ENCODE data around the gene GPC3. TPM values are rescaled to one million over a fixed set of nuclear protein-coding genes. Genes with fewer than 3 reads are reported as not detected.
"Not testable (repeated sequence)": the region's sequence is repeated elsewhere in the genome, so short reads cannot be mapped to it uniquely, and the experiment has no call there.

GPC3 gene
- total and polyA plus RNA-seq, 4 donors = 70.5 to 109 (median 76.3) TPM

DNA sequence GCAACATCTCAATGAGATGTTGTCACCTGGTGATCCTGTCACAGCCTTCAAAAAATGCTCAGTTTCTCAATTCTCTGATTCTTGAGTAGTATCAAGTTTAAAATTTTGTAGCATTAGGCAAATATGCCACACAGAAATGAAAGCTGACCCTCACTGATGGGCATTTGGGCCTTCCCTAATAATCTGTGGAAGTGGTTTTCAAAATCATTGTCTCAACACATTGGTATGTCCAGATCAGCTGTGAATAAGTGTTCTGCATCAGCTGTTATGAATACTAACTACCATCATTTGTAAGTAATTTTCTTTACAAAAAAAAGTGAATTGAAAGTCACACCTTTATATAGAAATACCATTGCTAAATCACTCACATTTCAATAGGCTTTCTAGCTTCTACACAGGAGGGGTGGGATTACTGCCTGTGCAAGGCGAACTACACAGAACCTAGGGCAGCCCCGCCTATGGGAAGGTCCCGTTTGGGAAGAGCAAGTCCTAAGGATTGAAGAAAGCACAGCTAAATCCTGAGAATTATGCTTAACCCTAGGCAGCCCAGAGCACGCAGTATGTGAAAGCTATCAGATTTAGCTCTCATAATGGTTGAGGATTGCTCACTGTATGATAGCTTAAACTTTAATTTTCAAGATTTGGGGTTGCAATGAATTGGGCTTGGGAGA is 73.4 kb downstream of the GPC3 start:
- Histone ChIP-seq H3K4me3 (ENCODE audit: low read depth, low read length) (no peak overlapping the region), H3K36me3 (ENCODE audit: control insufficient read depth, insufficient read depth, low read length) (no peaks in the 10 kb centered on the region), H3K27ac (ENCODE audit: low read depth, low read length) (no peak overlapping the region), H3K27me3 (ENCODE audit: control insufficient read depth, insufficient read depth, low read length) (no peaks in the 10 kb centered on the region), H3K9me3 (ENCODE audit: control insufficient read depth, insufficient read depth, low read length) (no peaks in the 10 kb centered on the region), H3K4me1 (ENCODE audit: control insufficient read depth, insufficient read depth, low read length) (no peaks in the 10 kb centered on the region)
- DNase-seq (ENCODE audit: low read depth in 4 of 6, low spot score in 6 of 6) = no peak
- WGBS (ENCODE audit: insufficient coverage) = 47% methylated on average over 4 of the region's 4 CpGs

DNA sequence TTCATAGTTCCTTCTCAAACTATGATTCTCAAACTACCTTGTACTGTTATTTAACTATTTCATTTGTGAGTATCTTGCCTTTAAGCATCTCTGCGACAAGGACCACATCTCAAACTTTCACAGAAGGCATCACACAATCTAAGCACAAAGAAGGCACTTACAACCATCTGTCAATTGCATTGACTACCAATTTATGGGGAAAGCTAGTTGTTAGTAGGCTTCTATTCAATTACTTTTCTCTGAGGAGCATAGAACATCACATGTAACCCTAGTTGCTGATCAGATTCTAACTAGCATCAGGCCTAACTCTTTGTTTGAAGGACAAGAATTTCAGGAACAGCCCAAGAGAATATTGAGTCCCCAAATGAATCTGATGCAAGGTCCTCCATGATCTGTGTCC is 74.9 kb downstream of the GPC3 start:
- no peak overlapping the region for H3K4me3 ChIP-seq (ENCODE audit: low read depth, low read length)
- no peaks in the 10 kb centered on the region for H3K4me1 ChIP-seq (ENCODE audit: control insufficient read depth, insufficient read depth, low read length)
- H3K27me3 ChIP-seq (ENCODE audit: control insufficient read depth, insufficient read depth, low read length) = no peaks in the 10 kb centered on the region
- no peaks in the 10 kb centered on the region for H3K36me3 ChIP-seq (ENCODE audit: control insufficient read depth, insufficient read depth, low read length)
- no peak overlapping the region for H3K27ac ChIP-seq (ENCODE audit: low read depth, low read length)
- DNase-seq (ENCODE audit: low read depth in 4 of 6, low spot score in 6 of 6) = no peak
- no CpG with 5 or more reads among the region's 1 CpG for WGBS (ENCODE audit: insufficient coverage)
- H3K9me3 ChIP-seq (ENCODE audit: control insufficient read depth, insufficient read depth, low read length) = no peaks in the 10 kb centered on the region

DNA sequence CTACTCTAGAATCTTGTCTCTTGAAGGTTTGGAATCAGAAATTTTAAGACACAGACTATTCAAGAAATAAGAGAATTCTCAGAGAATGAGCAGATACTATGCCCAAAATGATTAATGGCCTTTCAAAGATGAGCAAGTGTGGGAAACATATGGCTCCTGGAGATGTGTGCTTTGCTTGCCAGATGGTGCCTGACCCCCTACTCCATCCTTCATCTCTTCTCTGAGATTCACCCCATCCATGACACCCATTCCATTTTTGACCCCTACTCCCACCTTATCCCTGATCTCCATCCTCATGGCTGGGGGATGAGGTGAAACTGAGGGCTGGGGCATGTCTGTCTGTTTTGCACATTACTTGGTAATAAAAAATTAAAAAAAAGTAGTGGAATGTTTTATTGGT is 75.5 kb downstream of the GPC3 start:
- H3K4me1 ChIP-seq (ENCODE audit: control insufficient read depth, insufficient read depth, low read length) = no peaks in the 10 kb centered on the region
- no peaks in the 10 kb centered on the region for H3K9me3 ChIP-seq (ENCODE audit: control insufficient read depth, insufficient read depth, low read length)
- H3K27ac ChIP-seq (ENCODE audit: low read depth, low read length) = no peak overlapping the region
- no peak overlapping the region for H3K4me3 ChIP-seq (ENCODE audit: low read depth, low read length)
- no peak for DNase-seq (ENCODE audit: low read depth in 4 of 6, low spot score in 6 of 6)
- H3K27me3 ChIP-seq (ENCODE audit: control insufficient read depth, insufficient read depth, low read length) = no peaks in the 10 kb centered on the region
- H3K36me3 ChIP-seq (ENCODE audit: control insufficient read depth, insufficient read depth, low read length) = no peaks in the 10 kb centered on the region

DNA sequence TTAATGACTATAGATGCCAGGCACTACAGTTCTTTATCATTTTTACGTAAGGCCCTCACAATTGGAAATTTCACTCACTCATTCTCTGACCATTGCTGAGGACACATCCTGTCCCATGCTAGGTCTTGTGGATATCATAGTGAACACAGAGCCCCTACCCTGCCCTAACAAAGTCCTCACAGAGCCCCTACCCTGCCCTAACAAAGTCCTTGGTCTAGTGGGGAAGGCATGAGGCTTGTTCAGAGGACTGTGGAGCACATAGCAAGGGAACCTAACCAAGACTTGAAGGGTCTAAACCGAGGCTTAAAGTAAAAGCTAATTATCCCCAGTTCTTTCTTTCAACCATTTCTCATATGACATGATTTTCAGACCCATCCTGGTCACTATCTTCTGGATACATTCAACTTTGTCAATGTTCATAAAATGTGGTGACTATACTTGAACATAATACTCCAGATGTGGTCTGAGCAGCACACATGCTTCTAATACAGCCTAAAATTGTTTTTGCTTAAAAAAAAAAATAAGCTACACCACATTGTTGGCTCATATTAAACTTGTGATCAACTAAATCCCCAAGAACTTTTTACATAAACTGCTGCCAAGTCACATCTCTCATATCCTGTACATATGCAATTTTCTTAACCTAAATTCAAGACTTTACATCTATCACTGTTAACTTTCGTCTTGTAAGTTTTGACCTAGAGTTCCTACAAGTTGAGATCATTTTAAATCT is 77.0 kb downstream of the GPC3 start:
- no peak overlapping the region for H3K27ac ChIP-seq (ENCODE audit: low read depth, low read length)
- no peaks in the 10 kb centered on the region for H3K4me1 ChIP-seq (ENCODE audit: control insufficient read depth, insufficient read depth, low read length)
- H3K4me3 ChIP-seq (ENCODE audit: low read depth, low read length) = no peak overlapping the region
- DNase-seq (ENCODE audit: low read depth in 4 of 6, low spot score in 6 of 6) = no peak
- H3K36me3 ChIP-seq (ENCODE audit: control insufficient read depth, insufficient read depth, low read length) = no peaks in the 10 kb centered on the region
- WGBS (ENCODE audit: insufficient coverage) = 83% methylated on average over 1 of the region's 3 CpGs
- H3K9me3 ChIP-seq (ENCODE audit: control insufficient read depth, insufficient read depth, low read length) = no peaks in the 10 kb centered on the region
- H3K27me3 ChIP-seq (ENCODE audit: control insufficient read depth, insufficient read depth, low read length) = no peaks in the 10 kb centered on the region

DNA sequence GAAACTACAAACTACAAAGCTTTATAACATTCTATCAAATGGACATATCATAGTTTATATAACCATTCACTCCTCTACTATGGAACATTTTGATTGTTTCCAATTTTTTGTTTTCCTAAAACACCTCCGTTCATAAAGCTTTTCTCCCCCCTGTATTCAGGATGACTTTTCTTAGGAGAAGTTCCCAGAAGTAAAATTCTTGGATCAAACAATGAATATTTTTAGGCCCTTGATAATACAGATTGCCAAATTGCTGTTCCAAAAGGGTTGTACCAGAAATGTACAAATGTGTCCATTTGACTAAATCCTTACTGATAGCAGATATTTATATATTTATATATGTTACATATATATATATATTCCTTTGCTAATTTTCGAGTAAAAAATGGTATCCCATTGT is 77.8 kb downstream of the GPC3 start:
- no peaks in the 10 kb centered on the region for H3K27me3 ChIP-seq (ENCODE audit: control insufficient read depth, insufficient read depth, low read length)

DNA sequence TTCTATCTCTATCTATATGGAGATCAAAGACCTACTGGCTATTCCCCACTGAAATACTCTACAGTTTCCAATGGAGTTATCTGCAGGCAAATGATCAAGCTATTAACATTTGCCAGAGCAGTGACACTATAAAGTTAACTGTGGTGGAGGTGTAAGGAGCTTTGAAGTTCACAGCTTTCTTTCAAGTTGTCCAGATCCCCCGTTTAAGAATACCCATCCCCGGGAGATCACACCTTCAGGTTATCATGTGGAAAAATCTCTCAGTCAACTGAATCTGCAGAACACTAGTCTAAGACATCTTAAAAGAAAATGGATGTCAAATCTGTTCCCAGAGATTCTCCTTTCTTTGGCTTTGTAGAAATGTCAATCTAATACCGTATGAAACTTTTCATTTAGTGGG is 80.1 kb downstream of the GPC3 start:
- whole genome bisulfite sequencing (ENCODE audit: insufficient coverage) = no CpG with 5 or more reads among the region's 3 CpGs
- DNase-seq (ENCODE audit: low read depth in 4 of 6, low spot score in 6 of 6) = no peak
- no peaks in the 10 kb centered on the region for H3K27me3 ChIP-seq (ENCODE audit: control insufficient read depth, insufficient read depth, low read length)

More for the DNA sequence above, 77.8 kb downstream of the GPC3 start:
- no CpG with 5 or more reads among the region's 2 CpGs for WGBS (ENCODE audit: insufficient coverage)
- Histone ChIP-seq H3K9me3 (ENCODE audit: control insufficient read depth, insufficient read depth, low read length) (no peaks in the 10 kb centered on the region), H3K4me3 (ENCODE audit: low read depth, low read length) (no peak overlapping the region), H3K36me3 (ENCODE audit: control insufficient read depth, insufficient read depth, low read length) (no peaks in the 10 kb centered on the region), H3K27ac (ENCODE audit: low read depth, low read length) (no peak overlapping the region), H3K4me1 (ENCODE audit: control insufficient read depth, insufficient read depth, low read length) (no peaks in the 10 kb centered on the region)
- no peak for DNase-seq (ENCODE audit: low read depth in 4 of 6, low spot score in 6 of 6)

DNA sequence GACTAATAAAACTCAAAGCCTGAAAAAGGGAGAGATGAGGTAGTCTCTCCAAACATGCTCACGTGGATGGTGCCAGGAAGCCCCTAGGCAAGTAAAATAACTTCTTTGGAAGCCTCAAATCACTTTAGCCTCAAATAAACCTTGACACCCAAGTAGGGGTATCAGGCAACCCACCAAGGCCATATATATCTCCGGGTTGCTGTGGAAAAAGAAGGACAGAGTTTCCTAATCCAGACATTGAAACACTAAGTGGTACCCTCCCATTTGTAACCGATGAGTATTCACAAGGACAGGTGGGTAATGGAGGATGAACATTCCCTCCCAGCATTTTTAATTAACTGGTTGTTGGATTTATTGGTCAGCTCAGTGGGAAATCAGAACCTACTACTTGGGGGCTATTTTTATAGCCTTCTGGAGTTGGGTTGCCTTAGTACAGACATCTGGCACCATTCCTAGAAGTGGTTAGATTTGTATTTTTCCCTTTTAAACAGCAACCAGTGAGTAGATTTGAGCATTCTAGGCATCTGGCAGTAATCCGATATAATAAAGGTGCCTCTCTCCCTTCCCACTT is 87.7 kb downstream of the GPC3 start:
- peak in 3 of 6 donors; percentile 8 to 71 (median 11) for DNase-seq (ENCODE audit: low read depth in 4 of 6, low spot score in 6 of 6)

More for the DNA sequence above, 80.1 kb downstream of the GPC3 start:
- Histone ChIP-seq H3K4me3 (ENCODE audit: low read depth, low read length) (no peak overlapping the region), H3K9me3 (ENCODE audit: control insufficient read depth, insufficient read depth, low read length) (no peaks in the 10 kb centered on the region), H3K36me3 (ENCODE audit: control insufficient read depth, insufficient read depth, low read length) (no peaks in the 10 kb centered on the region), H3K27ac (ENCODE audit: low read depth, low read length) (no peak overlapping the region), H3K4me1 (ENCODE audit: control insufficient read depth, insufficient read depth, low read length) (no peaks in the 10 kb centered on the region)

DNA sequence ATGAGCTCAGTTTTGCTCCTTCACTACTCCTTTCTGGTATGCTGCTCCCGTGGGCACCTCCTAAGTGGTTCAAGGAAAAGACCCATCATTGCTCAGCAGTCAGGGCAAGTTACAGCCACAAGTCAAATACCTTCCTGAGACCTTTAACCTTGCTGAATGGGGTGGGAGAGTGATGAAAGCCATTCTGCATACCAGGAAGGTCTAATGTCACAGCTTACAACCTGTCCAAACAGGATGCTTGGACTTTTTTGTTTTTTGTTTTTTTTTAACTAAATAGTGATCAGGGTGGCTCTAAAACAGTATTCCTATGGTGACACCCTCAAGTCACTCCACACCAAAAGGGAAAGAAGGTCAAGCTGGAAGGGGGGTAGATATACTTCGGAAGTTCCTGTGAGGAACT is 93.1 kb downstream of the GPC3 start:
- DNase-seq (ENCODE audit: low read depth in 4 of 6, low spot score in 6 of 6) = no peak
- Histone ChIP-seq H3K27me3 (ENCODE audit: control insufficient read depth, insufficient read depth, low read length) (no peaks in the 10 kb centered on the region), H3K27ac (ENCODE audit: low read depth, low read length) (no peak overlapping the region), H3K36me3 (ENCODE audit: control insufficient read depth, insufficient read depth, low read length) (no peaks in the 10 kb centered on the region), H3K4me1 (ENCODE audit: control insufficient read depth, insufficient read depth, low read length) (no peaks in the 10 kb centered on the region), H3K4me3 (ENCODE audit: low read depth, low read length) (no peak overlapping the region), H3K9me3 (ENCODE audit: control insufficient read depth, insufficient read depth, low read length) (no peaks in the 10 kb centered on the region)
- WGBS (ENCODE audit: insufficient coverage) = no CpG with 5 or more reads among the region's 2 CpGs

More for the DNA sequence above, 87.7 kb downstream of the GPC3 start:
- Histone ChIP-seq H3K4me3 (ENCODE audit: low read depth, low read length) (no peak overlapping the region), H3K27ac (ENCODE audit: low read depth, low read length) (no peak overlapping the region), H3K36me3 (ENCODE audit: control insufficient read depth, insufficient read depth, low read length) (no peaks in the 10 kb centered on the region), H3K27me3 (ENCODE audit: control insufficient read depth, insufficient read depth, low read length) (no peaks in the 10 kb centered on the region), H3K9me3 (ENCODE audit: control insufficient read depth, insufficient read depth, low read length) (no peaks in the 10 kb centered on the region), H3K4me1 (ENCODE audit: control insufficient read depth, insufficient read depth, low read length) (no peaks in the 10 kb centered on the region)
- WGBS (ENCODE audit: insufficient coverage) = no CpG with 5 or more reads among the region's 4 CpGs

DNA sequence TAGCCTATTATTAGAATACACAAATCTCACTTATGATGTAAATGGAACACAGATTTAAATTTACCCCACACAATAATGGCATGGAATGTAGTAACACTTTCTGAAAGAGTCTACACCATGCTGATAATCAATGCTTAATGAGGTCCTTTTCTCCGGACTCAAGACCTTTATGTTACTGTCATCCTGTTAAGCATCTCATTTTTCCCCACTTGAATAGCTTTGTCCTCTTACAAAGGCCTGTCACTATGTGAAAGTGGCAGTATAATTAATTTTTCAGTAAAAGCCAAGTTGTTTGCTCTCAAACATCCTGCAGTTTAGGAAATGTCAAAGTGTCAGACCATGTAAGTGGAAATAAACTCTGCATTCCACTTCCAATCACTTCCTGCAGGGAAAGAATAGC is 96.4 kb downstream of the GPC3 start:
- Histone ChIP-seq H3K27me3 (ENCODE audit: control insufficient read depth, insufficient read depth, low read length) (no peaks in the 10 kb centered on the region), H3K9me3 (ENCODE audit: control insufficient read depth, insufficient read depth, low read length) (no peaks in the 10 kb centered on the region), H3K27ac (ENCODE audit: low read depth, low read length) (no peak overlapping the region), H3K4me1 (ENCODE audit: control insufficient read depth, insufficient read depth, low read length) (no peaks in the 10 kb centered on the region), H3K4me3 (ENCODE audit: low read depth, low read length) (no peak overlapping the region), H3K36me3 (ENCODE audit: control insufficient read depth, insufficient read depth, low read length) (no peaks in the 10 kb centered on the region)
- WGBS (ENCODE audit: insufficient coverage) = no CpG with 5 or more reads among the region's 1 CpG
- DNase-seq (ENCODE audit: low read depth in 4 of 6, low spot score in 6 of 6) = no peak

DNA sequence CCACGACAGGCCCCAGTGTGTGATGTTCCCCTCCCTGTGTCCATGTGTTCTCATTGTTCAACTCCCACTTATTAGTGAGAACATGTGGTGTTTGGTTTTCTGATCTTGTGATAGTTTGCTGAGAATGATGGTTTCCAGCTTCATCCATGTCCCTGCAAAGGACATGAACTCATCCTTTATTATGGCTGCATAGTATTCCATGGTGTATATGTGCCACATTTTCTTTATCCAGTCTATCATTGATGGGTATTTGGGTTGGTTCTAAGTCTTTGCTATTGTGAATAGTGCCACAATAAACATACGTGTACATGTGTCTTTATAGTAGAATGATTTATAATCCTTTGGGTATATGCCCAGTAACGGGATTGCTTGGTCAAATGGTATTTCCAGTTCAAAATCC is 97.3 kb downstream of the GPC3 start:
- DNase-seq (ENCODE audit: low read depth in 4 of 6, low spot score in 6 of 6); H3K27ac ChIP-seq (ENCODE audit: low read depth, low read length); H3K9me3 ChIP-seq (ENCODE audit: control insufficient read depth, insufficient read depth, low read length); H3K36me3 ChIP-seq (ENCODE audit: control insufficient read depth, insufficient read depth, low read length); H3K27me3 ChIP-seq (ENCODE audit: control insufficient read depth, insufficient read depth, low read length); H3K4me3 ChIP-seq (ENCODE audit: low read depth, low read length); H3K4me1 ChIP-seq (ENCODE audit: control insufficient read depth, insufficient read depth, low read length): not testable (repeated sequence)
- no CpG with 5 or more reads among the region's 3 CpGs for WGBS (ENCODE audit: insufficient coverage)

Data from spinal cord (tissue), 10 donors.